Camera-type eye (tissue), 1 donor: ENCODE data around the gene MINPP1. TPM values are rescaled to one million over a fixed set of nuclear protein-coding genes. Genes with fewer than 3 reads are reported as not detected.

Experiments used
- total RNA-seq: library from RNA; depleted of rRNA; stranded (reverse); fragments of >200 nt; gene quantifications from one replicate; pipeline ENCODE4 v1.2.3, GENCODE V29; 2014

The MINPP1 gene
- 42.3 TPM for total RNA-seq

GRCh38 chr10:87504640-87505365, at the start of gene MINPP1:
Gene MINPP1 (plus strand): TSS chr10:87504893. CDS start chr10:87504916, 23 bp downstream.

Other genes starting within 250 kb of the MINPP1 start
- 5.1 TPM for gene NUTM2D, start 147.1 kb upstream of the MINPP1 start, total RNA-seq
- gene PAPSS2, start 155.0 kb downstream of the MINPP1 start, total RNA-seq: 15.2 TPM